Memory B cell (primary cell): ENCODE results near the gene FDCSP.

Experiments used
- ATAC-seq: fragments of 150-1000 bp; cut with Tn5 transposase; 2 replicates; pipeline ENCODE4 v1.10.0; 2021; ENCODE audit warnings: low read depth, mild to moderate bottlenecking, moderate library complexity
- DNase-seq, 2 donors: peaks; one replicate each; pipeline ENCODE4 v3.0.0; 2022; ENCODE audit warnings: low spot score in 2 of 2
- H3K27ac Mint-ChIP-seq: one replicate; pipeline ENCODE4 v1.8.0; 2022; ENCODE audit warnings: mild to moderate bottlenecking, moderate library complexity, mixed read lengths
- H3K27me3 Mint-ChIP-seq: one replicate; pipeline ENCODE4 v1.8.0; 2022; ENCODE audit warnings: mixed read lengths
- H3K36me3 Mint-ChIP-seq: one replicate; pipeline ENCODE4 v1.8.0; 2022; ENCODE audit warnings: mild to moderate bottlenecking, mixed read lengths
- H3K4me1 Mint-ChIP-seq: one replicate; pipeline ENCODE4 v1.8.0; 2022; ENCODE audit warnings: mixed read lengths
- H3K4me3 Mint-ChIP-seq: one replicate; pipeline ENCODE4 v1.8.0; 2022; ENCODE audit warnings: mild to moderate bottlenecking, moderate library complexity, mixed read lengths
- H3K9me3 Mint-ChIP-seq: one replicate; pipeline ENCODE4 v1.8.0; 2022; ENCODE audit warnings: mixed read lengths

The FDCSP gene

DNA sequence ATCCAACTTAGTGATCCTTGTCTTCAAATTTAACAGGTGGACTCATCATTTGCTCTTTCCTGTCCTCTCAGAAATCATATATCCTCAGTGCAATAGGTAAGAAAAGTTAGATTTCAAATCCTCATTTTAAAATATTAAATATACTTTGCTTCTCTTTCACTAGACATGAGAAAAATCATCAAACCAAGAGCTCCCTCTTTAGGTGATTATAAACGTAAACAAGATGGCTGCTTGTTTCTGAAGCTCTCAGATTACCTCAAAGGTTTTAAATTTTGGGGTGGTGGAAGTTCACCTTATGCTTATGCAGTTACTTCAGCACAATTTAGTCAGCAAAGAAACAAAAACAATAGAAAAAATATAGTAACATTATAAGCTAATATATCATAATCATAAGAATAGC lies 43.8 kb downstream of the FDCSP start:
- Mint-ChIP-seq H3K4me3 (no peak overlapping the region), H3K4me1 (no peaks in the 10 kb centered on the region), H3K36me3 (no peaks in the 10 kb centered on the region), H3K27ac (no peak overlapping the region), H3K9me3 (peaks cover 2% of the 10 kb centered on the region), H3K27me3 (no peaks in the 10 kb centered on the region)
- DNase-seq (no peak), ATAC-seq (no peak)

GRCh38 chr4:70277121-70277520 lies 51.2 kb downstream of the FDCSP start:
- Mint-ChIP-seq H3K27ac (no peak overlapping the region), H3K4me1 (no peaks in the 10 kb centered on the region), H3K9me3 (peaks cover 2% of the 10 kb centered on the region), H3K27me3 (no peaks in the 10 kb centered on the region), H3K4me3 (no peak overlapping the region), H3K36me3 (no peaks in the 10 kb centered on the region)
- ATAC-seq, result no peak
- no peak for DNase-seq

DNA sequence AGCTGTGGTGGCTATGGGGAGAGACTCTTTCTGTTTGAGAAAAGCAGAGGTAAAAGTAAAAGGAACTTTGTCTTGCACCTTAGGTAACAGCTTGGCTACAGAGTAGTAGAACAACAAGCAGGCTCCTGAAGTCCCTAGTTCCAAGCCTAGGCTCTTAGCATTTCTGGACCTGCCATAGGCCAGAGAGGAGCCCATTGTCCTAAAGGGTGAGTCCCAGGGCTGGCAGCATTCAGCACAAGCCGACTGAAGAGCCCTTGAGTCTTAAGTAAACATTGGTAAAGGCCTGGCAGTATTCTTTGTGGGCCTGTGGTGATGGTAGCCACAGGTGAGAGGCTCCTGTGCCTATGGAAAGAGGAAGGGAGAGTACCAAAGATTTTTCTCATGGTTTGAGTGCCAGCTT lies 54.6 kb downstream of the FDCSP start:
- Mint-ChIP-seq H3K36me3 (no peaks in the 10 kb centered on the region), H3K27ac (no peak overlapping the region), H3K9me3 (no peaks in the 10 kb centered on the region), H3K27me3 (no peaks in the 10 kb centered on the region), H3K4me3 (no peak overlapping the region), H3K4me1 (no peaks in the 10 kb centered on the region)
- no peak for DNase-seq
- no peak for ATAC-seq
